ENCODE measurements around the gene PRM2.

DNA sequence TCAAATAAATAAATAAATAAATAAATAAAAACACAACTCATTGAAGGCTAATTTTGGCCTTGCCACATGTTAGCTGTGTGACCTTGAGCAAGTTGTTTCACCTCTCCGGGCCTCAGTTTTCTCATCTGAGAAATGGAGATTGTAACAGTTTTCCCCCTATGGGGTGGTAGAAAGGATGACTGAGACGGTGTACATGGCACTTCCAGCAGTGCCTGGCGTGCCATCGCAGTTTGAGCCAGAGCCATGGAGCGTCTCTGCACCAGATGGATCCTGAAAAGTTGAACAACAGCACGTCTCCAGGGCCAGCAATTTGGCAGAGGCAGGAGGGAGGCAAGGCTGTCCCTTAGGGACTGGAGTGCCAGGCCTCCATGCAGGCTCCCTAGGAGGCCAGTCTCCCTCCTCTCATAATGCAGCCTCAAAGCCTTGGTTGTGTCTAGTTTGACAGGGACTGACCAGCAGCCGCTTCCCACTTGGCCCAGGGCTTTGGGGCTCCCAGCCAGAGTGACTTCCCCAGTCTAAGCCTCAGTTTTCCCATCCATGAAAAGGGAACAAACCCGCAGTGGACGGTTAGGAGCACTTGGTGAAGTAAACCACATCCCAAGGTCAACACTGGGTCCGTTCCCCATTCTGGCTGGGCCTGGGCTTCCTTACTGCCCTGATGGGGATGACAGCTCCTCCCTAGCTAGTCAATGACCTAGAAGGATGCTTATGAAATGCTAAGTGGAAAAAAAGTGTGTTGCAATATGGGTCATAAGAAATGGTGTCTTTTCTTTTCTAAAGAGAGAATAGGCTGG, 39.6 kb downstream of the PRM2 start:
- TF ChIP-seq TCF12 (IDR thresholded peaks at IDR 0.05) = no peak
- no peak for TF ChIP-seq FOXM1 (IDR thresholded peaks at IDR 0.05; ENCODE audit: low read depth)
- no peak for TF ChIP-seq EZH2phosphoT487 (IDR thresholded peaks at IDR 0.05; ENCODE audit: borderline replicate concordance, low read depth)
- TF ChIP-seq, protein P1, sequence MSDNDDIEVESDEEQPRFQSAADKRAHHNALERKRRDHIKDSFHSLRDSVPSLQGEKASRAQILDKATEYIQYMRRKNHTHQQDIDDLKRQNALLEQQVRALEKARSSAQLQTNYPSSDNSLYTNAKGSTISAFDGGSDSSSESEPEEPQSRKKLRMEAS (IDR thresholded peaks at IDR 0.05; ENCODE audit: low read depth) = no peak
- TF ChIP-seq, protein P2, sequence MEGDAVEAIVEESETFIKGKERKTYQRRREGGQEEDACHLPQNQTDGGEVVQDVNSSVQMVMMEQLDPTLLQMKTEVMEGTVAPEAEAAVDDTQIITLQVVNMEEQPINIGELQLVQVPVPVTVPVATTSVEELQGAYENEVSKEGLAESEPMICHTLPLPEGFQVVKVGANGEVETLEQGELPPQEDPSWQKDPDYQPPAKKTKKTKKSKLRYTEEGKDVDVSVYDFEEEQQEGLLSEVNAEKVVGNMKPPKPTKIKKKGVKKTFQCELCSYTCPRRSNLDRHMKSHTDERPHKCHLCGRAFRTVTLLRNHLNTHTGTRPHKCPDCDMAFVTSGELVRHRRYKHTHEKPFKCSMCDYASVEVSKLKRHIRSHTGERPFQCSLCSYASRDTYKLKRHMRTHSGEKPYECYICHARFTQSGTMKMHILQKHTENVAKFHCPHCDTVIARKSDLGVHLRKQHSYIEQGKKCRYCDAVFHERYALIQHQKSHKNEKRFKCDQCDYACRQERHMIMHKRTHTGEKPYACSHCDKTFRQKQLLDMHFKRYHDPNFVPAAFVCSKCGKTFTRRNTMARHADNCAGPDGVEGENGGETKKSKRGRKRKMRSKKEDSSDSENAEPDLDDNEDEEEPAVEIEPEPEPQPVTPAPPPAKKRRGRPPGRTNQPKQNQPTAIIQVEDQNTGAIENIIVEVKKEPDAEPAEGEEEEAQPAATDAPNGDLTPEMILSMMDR (IDR thresholded peaks at IDR 0.05) = no peak
- no peak for TF ChIP-seq YY1 (IDR thresholded peaks at IDR 0.05; ENCODE audit: low read depth)
- no peak for TF ChIP-seq FOXJ3 (CRISPR knock-in tag; IDR thresholded peaks at IDR 0.05)
- TF ChIP-seq SIN3A (IDR thresholded peaks at IDR 0.05; ENCODE audit: borderline replicate concordance, low read depth, low read length) = no peak
- TF ChIP-seq RFX5 (IDR thresholded peaks at IDR 0.05; ENCODE audit: low read length) = no peak
- TF ChIP-seq POLR2AphosphoS5 (IDR thresholded peaks at IDR 0.05; ENCODE audit: low read depth, low read length) = no peak

All from SK-N-SH (cell line).